ENCODE results near the gene SV2B.

The SV2B gene

GRCh38 chr15:91186904-91187656, 87.0 kb downstream of the SV2B start:
- Mint-ChIP-seq H3K27ac (no peak overlapping the region), H3K4me1 (peaks cover 20% of the 10 kb centered on the region), H3K4me3 (no peak overlapping the region), H3K9me3 (no peaks in the 10 kb centered on the region), H3K27me3 (ENCODE audit: low read depth, poor library complexity) (peaks cover 15% of the 10 kb centered on the region), H3K36me3 (ENCODE audit: low read depth) (no peaks in the 10 kb centered on the region)
- TF ChIP-seq, protein P1, sequence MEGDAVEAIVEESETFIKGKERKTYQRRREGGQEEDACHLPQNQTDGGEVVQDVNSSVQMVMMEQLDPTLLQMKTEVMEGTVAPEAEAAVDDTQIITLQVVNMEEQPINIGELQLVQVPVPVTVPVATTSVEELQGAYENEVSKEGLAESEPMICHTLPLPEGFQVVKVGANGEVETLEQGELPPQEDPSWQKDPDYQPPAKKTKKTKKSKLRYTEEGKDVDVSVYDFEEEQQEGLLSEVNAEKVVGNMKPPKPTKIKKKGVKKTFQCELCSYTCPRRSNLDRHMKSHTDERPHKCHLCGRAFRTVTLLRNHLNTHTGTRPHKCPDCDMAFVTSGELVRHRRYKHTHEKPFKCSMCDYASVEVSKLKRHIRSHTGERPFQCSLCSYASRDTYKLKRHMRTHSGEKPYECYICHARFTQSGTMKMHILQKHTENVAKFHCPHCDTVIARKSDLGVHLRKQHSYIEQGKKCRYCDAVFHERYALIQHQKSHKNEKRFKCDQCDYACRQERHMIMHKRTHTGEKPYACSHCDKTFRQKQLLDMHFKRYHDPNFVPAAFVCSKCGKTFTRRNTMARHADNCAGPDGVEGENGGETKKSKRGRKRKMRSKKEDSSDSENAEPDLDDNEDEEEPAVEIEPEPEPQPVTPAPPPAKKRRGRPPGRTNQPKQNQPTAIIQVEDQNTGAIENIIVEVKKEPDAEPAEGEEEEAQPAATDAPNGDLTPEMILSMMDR (IDR thresholded peaks at IDR 0.05): no peak
- DNase-seq: peak; percentile 58

GRCh38 chr15:91192285-91192684, 92.2 kb downstream of the SV2B start:
- Mint-ChIP-seq H3K4me1 (no peaks in the 10 kb centered on the region), H3K4me3 (no peak overlapping the region), H3K9me3 (no peaks in the 10 kb centered on the region), H3K27ac (no peak overlapping the region), H3K36me3 (ENCODE audit: low read depth) (no peaks in the 10 kb centered on the region), H3K27me3 (ENCODE audit: low read depth, poor library complexity) (peaks cover 25% of the 10 kb centered on the region)
- no peak for DNase-seq
- TF ChIP-seq, protein P1 (IDR thresholded peaks at IDR 0.05): no peak

GRCh38 chr15:91192690-91193377, 92.8 kb downstream of the SV2B start:
- Mint-ChIP-seq H3K27me3 (ENCODE audit: low read depth, poor library complexity) (peaks cover 25% of the 10 kb centered on the region), H3K36me3 (ENCODE audit: low read depth) (no peaks in the 10 kb centered on the region), H3K4me1 (no peaks in the 10 kb centered on the region), H3K9me3 (no peaks in the 10 kb centered on the region), H3K4me3 (no peak overlapping the region), H3K27ac (no peak overlapping the region)
- TF ChIP-seq, protein P1 (IDR thresholded peaks at IDR 0.05): no peak
- no peak for DNase-seq

DNA sequence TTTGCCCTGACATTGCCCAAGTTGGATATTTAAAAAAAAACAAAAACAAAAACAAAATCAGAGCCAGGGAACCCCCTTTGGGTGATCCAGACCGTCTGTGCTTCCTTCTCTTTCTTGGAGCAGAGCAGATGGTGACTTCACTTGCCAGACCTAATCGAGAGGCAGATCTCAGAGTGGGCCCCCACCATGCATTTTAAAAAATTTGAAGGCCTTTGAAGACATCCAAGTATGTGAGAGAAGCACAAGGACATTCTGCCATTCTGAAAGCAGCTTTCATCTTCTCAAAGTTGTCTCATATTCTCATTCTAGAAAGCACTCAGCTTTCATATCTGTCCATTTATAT, 93.3 kb downstream of the SV2B start:
- Mint-ChIP-seq H3K4me3 (no peak overlapping the region), H3K27me3 (ENCODE audit: low read depth, poor library complexity) (peaks cover 25% of the 10 kb centered on the region), H3K27ac (no peak overlapping the region), H3K9me3 (no peaks in the 10 kb centered on the region), H3K36me3 (ENCODE audit: low read depth) (no peaks in the 10 kb centered on the region), H3K4me1 (no peaks in the 10 kb centered on the region)
- DNase-seq: no peak
- TF ChIP-seq, protein P1 (IDR thresholded peaks at IDR 0.05): no peak

GRCh38 chr15:91196127-91196526, 96.1 kb downstream of the SV2B start:
- H3K4me3 Mint-ChIP-seq: no peak overlapping the region
- no peak for DNase-seq
- no peaks in the 10 kb centered on the region for H3K36me3 Mint-ChIP-seq (ENCODE audit: low read depth)
- no peak overlapping the region for H3K27ac Mint-ChIP-seq
- TF ChIP-seq, protein P1 (IDR thresholded peaks at IDR 0.05): no peak
- H3K27me3 Mint-ChIP-seq (ENCODE audit: low read depth, poor library complexity): peaks cover 23% of the 10 kb centered on the region
- no peaks in the 10 kb centered on the region for H3K4me1 Mint-ChIP-seq
- no peaks in the 10 kb centered on the region for H3K9me3 Mint-ChIP-seq

GRCh38 chr15:91196768-91197167, 96.7 kb downstream of the SV2B start:
- Mint-ChIP-seq H3K9me3 (no peaks in the 10 kb centered on the region), H3K4me1 (no peaks in the 10 kb centered on the region), H3K36me3 (ENCODE audit: low read depth) (no peaks in the 10 kb centered on the region), H3K4me3 (no peak overlapping the region), H3K27me3 (ENCODE audit: low read depth, poor library complexity) (peaks cover 17% of the 10 kb centered on the region), H3K27ac (no peak overlapping the region)
- TF ChIP-seq, protein P1 (IDR thresholded peaks at IDR 0.05): no peak
- DNase-seq: no peak

Data from nephron progenitor cell (in vitro differentiated cells).